Mesothelial cell of epicardium (in vitro differentiated cells): Measurements from ENCODE around the gene PPP1R3E. TPM values are rescaled to one million over a fixed set of nuclear protein-coding genes. Genes with fewer than 3 reads are reported as not detected.

Experiments
- DNase-seq, 2 experiments: peaks; one replicate each; pipeline ENCODE4 v3.0.0; 2021; ENCODE audit warnings: low spot score in 2 of 2; ENCODE audit not compliant: unreplicated experiment in 2 of 2
- H3K27ac Mint-ChIP-seq: 2 replicates; pipeline ENCODE4 v1.8.0; 2021; ENCODE audit warnings: mixed read lengths
- H3K27me3 Mint-ChIP-seq: 2 replicates; pipeline ENCODE4 v1.8.0; 2021; ENCODE audit warnings: low read depth, mixed read lengths
- H3K36me3 Mint-ChIP-seq: 2 replicates; pipeline ENCODE4 v1.8.0; 2021; ENCODE audit warnings: mixed read lengths
- H3K4me1 Mint-ChIP-seq: 2 replicates; pipeline ENCODE4 v1.8.0; 2021; ENCODE audit warnings: mixed read lengths
- H3K4me3 Mint-ChIP-seq: 2 replicates; pipeline ENCODE4 v1.8.0; 2021; ENCODE audit warnings: mild to moderate bottlenecking, moderate library complexity, mixed read lengths
- H3K9me3 Mint-ChIP-seq: 2 replicates; pipeline ENCODE4 v1.8.0; 2021; ENCODE audit warnings: mixed read lengths
- total RNA-seq: library from RNA; stranded (reverse); gene quantifications from 3 replicates; pipeline ENCODE4 v1.2.1, GENCODE V29; 2021
- TF ChIP-seq, protein P1 (sequence below): fragments of 200-600 bp; sonication (generic); IDR thresholded peaks from one replicate; pipeline ENCODE4 v1.5.0; 2021; ENCODE audit warnings: antibody characterized with exemption; ENCODE audit not compliant: unreplicated experiment

The PPP1R3E gene
- total RNA-seq, 1 donor from 2014 or later = 9.3 TPM

GRCh38 chr14:23259426-23259825 lies 43.2 kb downstream of the PPP1R3E start:
- no peaks in the 10 kb centered on the region for H3K4me1 Mint-ChIP-seq
- DNase-seq = no peak
- H3K4me3 Mint-ChIP-seq = no peak overlapping the region
- no peaks in the 10 kb centered on the region for H3K9me3 Mint-ChIP-seq
- H3K36me3 Mint-ChIP-seq = no peaks in the 10 kb centered on the region
- TF ChIP-seq, protein P1, sequence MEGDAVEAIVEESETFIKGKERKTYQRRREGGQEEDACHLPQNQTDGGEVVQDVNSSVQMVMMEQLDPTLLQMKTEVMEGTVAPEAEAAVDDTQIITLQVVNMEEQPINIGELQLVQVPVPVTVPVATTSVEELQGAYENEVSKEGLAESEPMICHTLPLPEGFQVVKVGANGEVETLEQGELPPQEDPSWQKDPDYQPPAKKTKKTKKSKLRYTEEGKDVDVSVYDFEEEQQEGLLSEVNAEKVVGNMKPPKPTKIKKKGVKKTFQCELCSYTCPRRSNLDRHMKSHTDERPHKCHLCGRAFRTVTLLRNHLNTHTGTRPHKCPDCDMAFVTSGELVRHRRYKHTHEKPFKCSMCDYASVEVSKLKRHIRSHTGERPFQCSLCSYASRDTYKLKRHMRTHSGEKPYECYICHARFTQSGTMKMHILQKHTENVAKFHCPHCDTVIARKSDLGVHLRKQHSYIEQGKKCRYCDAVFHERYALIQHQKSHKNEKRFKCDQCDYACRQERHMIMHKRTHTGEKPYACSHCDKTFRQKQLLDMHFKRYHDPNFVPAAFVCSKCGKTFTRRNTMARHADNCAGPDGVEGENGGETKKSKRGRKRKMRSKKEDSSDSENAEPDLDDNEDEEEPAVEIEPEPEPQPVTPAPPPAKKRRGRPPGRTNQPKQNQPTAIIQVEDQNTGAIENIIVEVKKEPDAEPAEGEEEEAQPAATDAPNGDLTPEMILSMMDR = no peak
- H3K27ac Mint-ChIP-seq = no peak overlapping the region
- H3K27me3 Mint-ChIP-seq = peaks cover 12% of the 10 kb centered on the region

- Mint-ChIP-seq H3K9me3 (no peaks in the 10 kb centered on the region), H3K4me3 (no peak overlapping the region), H3K4me1 (no peaks in the 10 kb centered on the region), H3K27ac (no peak overlapping the region), H3K36me3 (no peaks in the 10 kb centered on the region), H3K27me3 (peaks cover 11% of the 10 kb centered on the region)
- no peak for DNase-seq
- TF ChIP-seq, protein P1 = no peak
Measured at GRCh38 chr14:23258256-23258655, 44.4 kb downstream of the PPP1R3E start.

- TF ChIP-seq, protein P1 = no peak
- Mint-ChIP-seq H3K4me1 (peaks cover 3% of the 10 kb centered on the region), H3K27me3 (peaks cover 6% of the 10 kb centered on the region), H3K9me3 (no peaks in the 10 kb centered on the region), H3K27ac (no peak overlapping the region), H3K4me3 (no peak overlapping the region), H3K36me3 (no peaks in the 10 kb centered on the region)
- DNase-seq = no peak
Measured at GRCh38 chr14:23252420-23253333, 50.0 kb downstream of the PPP1R3E start.

DNA sequence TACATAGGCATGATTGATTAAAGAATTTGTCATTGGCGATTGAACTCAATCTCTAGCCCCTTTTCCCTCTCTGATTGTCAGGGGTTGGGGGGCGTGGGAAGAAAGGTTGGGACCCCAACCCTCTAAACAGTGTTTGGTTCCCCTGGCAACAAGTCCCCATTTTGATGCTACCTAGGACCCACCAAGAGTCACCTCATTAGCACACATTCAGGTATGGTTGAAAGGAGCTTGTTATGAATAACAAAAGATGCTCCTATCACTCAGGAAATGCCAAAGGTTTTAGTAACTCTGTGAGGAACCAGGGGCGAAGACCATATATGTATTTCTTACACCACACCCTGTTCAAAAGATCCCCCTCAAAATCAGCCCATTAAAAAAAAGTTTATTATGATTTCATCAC lies 50.7 kb downstream of the PPP1R3E start:
- no peak for DNase-seq
- H3K27ac Mint-ChIP-seq = no peak overlapping the region
- H3K27me3 Mint-ChIP-seq = peaks cover 6% of the 10 kb centered on the region
- no peaks in the 10 kb centered on the region for H3K9me3 Mint-ChIP-seq
- H3K4me1 Mint-ChIP-seq = peaks cover 3% of the 10 kb centered on the region
- TF ChIP-seq, protein P1 = no peak
- H3K36me3 Mint-ChIP-seq = no peaks in the 10 kb centered on the region
- H3K4me3 Mint-ChIP-seq = no peak overlapping the region

DNA sequence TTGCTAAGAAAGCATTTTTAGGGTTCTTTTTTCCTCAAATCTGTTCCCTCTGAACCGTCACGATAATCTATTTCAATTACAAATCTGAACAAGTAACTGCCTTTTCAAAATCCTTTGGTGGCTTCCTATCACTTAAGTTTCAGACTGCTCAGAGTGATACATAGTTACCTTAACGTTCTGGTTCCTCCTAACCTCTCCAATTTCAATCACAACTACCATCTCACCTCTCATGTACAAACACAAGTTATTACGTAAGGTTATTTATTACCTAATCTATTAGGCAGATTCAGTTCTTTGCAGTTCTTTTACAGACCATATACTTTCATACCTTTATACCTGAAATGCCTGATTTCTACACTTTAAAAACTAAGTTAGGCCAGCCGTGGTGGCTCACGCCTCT lies 52.8 kb downstream of the PPP1R3E start:
- no peak overlapping the region for H3K27ac Mint-ChIP-seq
- H3K4me1 Mint-ChIP-seq = peaks cover 3% of the 10 kb centered on the region
- DNase-seq = no peak
- no peaks in the 10 kb centered on the region for H3K9me3 Mint-ChIP-seq
- H3K36me3 Mint-ChIP-seq = no peaks in the 10 kb centered on the region
- TF ChIP-seq, protein P1 = no peak
- H3K4me3 Mint-ChIP-seq = no peak overlapping the region
- peaks cover 6% of the 10 kb centered on the region for H3K27me3 Mint-ChIP-seq
